Gastroesophageal sphincter (tissue), 4 donors: ENCODE results near the gene TP53INP2. TPM values are rescaled to one million over a fixed set of nuclear protein-coding genes. Genes with fewer than 3 reads are reported as not detected.
A peak's percentile ranks its signal among the peaks of the same experiment; 100 is the strongest.

ENCODE experiments used
- ATAC-seq: fragments of 150-250 bp; one replicate; pipeline ENCODE4 v1.9.1; 2016; ENCODE audit warnings: mild to moderate bottlenecking, moderate library complexity
- H3K27ac ChIP-seq, 4 donors: fragments of 200-600 bp; sonication (generic) in 3 of 4; 1 replicate in 3 of 4; 2 replicates in 1 of 4; pipeline ENCODE4 v1.5.1; 2016 to 2019
- H3K27me3 ChIP-seq: fragments of 200-600 bp; sonication (generic); one replicate; pipeline ENCODE4 v1.5.1; 2019
- H3K36me3 ChIP-seq, 2 donors: fragments of 200-600 bp; sonication (generic); one replicate each; pipeline ENCODE4 v1.5.1; 2019; ENCODE audit warnings: control low read depth in 1 of 2
- H3K4me1 ChIP-seq, 3 donors: fragments of 200-600 bp; sonication (generic); 1 replicate in 2 of 3; 2 replicates in 1 of 3; pipeline ENCODE4 v1.5.1; 2016 to 2019; ENCODE audit warnings: control low read depth in 2 of 3
- H3K4me3 ChIP-seq, 2 donors: fragments of 200-600 bp; sonication (generic); one replicate each; pipeline ENCODE4 v1.5.1; 2019; ENCODE audit warnings: mild to moderate bottlenecking in 1 of 2, moderate library complexity in 1 of 2
- H3K9me3 ChIP-seq, 3 donors: fragments of 200-600 bp; sonication (generic); one replicate each; pipeline ENCODE4 v1.5.1; 2017 to 2019; ENCODE audit warnings: control low read depth in 2 of 3
- CTCF ChIP-seq, 4 experiments: fragments of 200-600 bp in 2 of 4; fragments of 450-650 bp in 2 of 4; sonication (generic) in 1 of 4; IDR thresholded peaks; one replicate each; pipeline ENCODE4 v1.5.1; 2017 to 2019; ENCODE audit warnings: antibody characterized with exemption in 4 of 4, mild to moderate bottlenecking in 2 of 4, moderate library complexity in 2 of 4
- EP300 ChIP-seq: sonication (generic); formaldehyde crosslinking; IDR thresholded peaks from one replicate; pipeline ENCODE4 v1.6.1; 2017; ENCODE audit warnings: antibody characterized with exemption, mild to moderate bottlenecking
- POLR2A ChIP-seq, 2 donors: fragments of 450-650 bp; IDR thresholded peaks; one replicate each; pipeline ENCODE4 v1.6.1; 2017; ENCODE audit warnings: antibody characterized with exemption in 2 of 2, mild to moderate bottlenecking in 2 of 2, moderate library complexity in 1 of 2
- POLR2AphosphoS5 ChIP-seq: sonication (generic); formaldehyde crosslinking; IDR thresholded peaks from one replicate; pipeline ENCODE4 v1.6.1; 2017; ENCODE audit warnings: antibody characterized with exemption
- WGBS, 2 donors: methylation state at CpG; one replicate each; pipeline ENCODE4 v1.1.5; 2018; ENCODE audit warnings: low coverage in 1 of 2; 5-methylcytosine and 5-hydroxymethylcytosine counted together
- total RNA-seq, 4 donors: library from RNA; depleted of rRNA; stranded (reverse); fragments of >200 nt; gene quantifications; one replicate each; pipeline ENCODE4 v1.1.0, GENCODE V29; 2016

Gene TP53INP2
- total RNA-seq, 4 donors from 2014 or later, result 22.8 to 67.8 (median 53.0) TPM

- Histone ChIP-seq H3K9me3 (no peaks in the 10 kb centered on the region), H3K27ac (no peak overlapping the region)
These were observed 40.2 kb downstream of the TP53INP2 start for GRCh38 chr20:34744340-34744739.

GRCh38 chr20:34744847-34745246, 40.7 kb downstream of the TP53INP2 start:
- ATAC-seq, result no peak
- Histone ChIP-seq H3K9me3 (no peaks in the 10 kb centered on the region), H3K27ac (no peak overlapping the region), H3K4me3 (no peak overlapping the region), H3K27me3 (no peaks in the 10 kb centered on the region), H3K4me1 (peaks cover 0 to 10% (median 0%) of the 10 kb centered on the region in 3 donors), H3K36me3 (peaks cover 0 to 88% of the 10 kb centered on the region in 2 donors)
- no peak for TF ChIP-seq POLR2A (IDR thresholded peaks at IDR 0.05)
- TF ChIP-seq CTCF (IDR thresholded peaks at IDR 0.05), result no peak
- TF ChIP-seq POLR2AphosphoS5, result no peak
- no peak for TF ChIP-seq EP300
- 22 to 25% methylated on average over 1 of the region's 1 CpG for WGBS, 2 donors

More at GRCh38 chr20:34744340-34744739, 40.2 kb downstream of the TP53INP2 start:
- Histone ChIP-seq H3K4me3 (no peak overlapping the region), H3K27me3 (no peaks in the 10 kb centered on the region), H3K4me1 (peaks cover 0 to 10% (median 0%) of the 10 kb centered on the region in 3 donors), H3K36me3 (peaks cover 0 to 88% of the 10 kb centered on the region in 2 donors)
- 88 to 96% methylated on average over 3 of the region's 3 CpGs for WGBS, 2 donors
- ATAC-seq, result no peak
- TF ChIP-seq POLR2A (IDR thresholded peaks at IDR 0.05), result no peak
- TF ChIP-seq POLR2AphosphoS5, result no peak
- TF ChIP-seq EP300, result no peak
- no peak for TF ChIP-seq CTCF (IDR thresholded peaks at IDR 0.05)

DNA sequence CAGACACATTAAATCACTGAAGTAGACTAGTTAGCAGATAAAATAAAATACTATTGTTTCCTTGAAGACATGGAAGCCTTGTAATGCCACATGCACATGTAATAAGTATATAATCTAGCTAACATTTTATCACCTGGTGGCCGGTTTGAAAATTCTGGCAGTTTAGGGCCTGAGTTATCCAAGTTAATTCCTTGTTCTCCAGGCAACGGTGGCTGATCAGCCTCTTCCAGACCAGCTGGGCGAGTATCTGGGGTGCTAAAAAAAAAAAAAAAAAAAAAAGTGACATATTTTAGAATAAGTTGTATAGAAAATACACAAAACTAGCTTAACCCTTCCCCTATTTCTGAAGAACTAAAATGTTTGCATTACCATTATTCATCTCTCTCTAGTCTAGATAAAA, 42.5 kb downstream of the TP53INP2 start:
- TF ChIP-seq POLR2AphosphoS5 (no peak), EP300 (no peak), CTCF (IDR thresholded peaks at IDR 0.05) (no peak), POLR2A (IDR thresholded peaks at IDR 0.05) (no peak)
- Histone ChIP-seq H3K27ac (peak overlapping the region in 1 of 4 donors; percentile 29), H3K27me3 (no peaks in the 10 kb centered on the region), H3K36me3 (peaks cover 0 to 86% of the 10 kb centered on the region in 2 donors), H3K4me1 (peaks cover 0 to 10% (median 0%) of the 10 kb centered on the region in 3 donors), H3K9me3 (no peaks in the 10 kb centered on the region), H3K4me3 (no peak overlapping the region)
- WGBS, 2 donors, result 49 to 88% methylated on average over 2 to 3 of the region's 3 CpGs
- no peak for ATAC-seq

DNA sequence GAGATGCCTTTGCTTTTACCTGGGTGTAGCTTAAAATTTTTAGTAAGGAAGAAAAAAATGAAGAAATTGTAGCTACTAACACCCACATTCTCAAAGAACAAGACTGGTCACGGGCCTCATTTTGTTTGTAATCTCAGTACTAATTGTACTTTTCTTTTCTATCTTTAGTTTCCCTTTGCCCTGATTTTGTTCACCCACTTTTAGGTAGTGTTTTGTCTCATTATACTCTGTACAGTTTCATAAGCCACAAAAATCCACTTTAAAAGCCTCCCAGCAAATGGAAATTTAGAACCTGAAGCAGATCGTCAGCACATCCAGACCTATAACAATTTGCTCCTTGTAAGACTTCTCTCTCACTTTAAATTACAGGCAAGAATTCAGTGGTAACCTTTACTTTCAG, 43.3 kb downstream of the TP53INP2 start:
- no peak for ATAC-seq
- no peak for TF ChIP-seq POLR2AphosphoS5
- TF ChIP-seq EP300, result no peak
- TF ChIP-seq CTCF (IDR thresholded peaks at IDR 0.05), result no peak
- TF ChIP-seq POLR2A (IDR thresholded peaks at IDR 0.05), result no peak
- H3K27me3 ChIP-seq, result no peaks in the 10 kb centered on the region
- 51 to 76% methylated on average over 2 of the region's 2 CpGs for WGBS, 2 donors
- peaks cover 0 to 10% (median 0%) of the 10 kb centered on the region in 3 donors for H3K4me1 ChIP-seq
- peaks cover 0 to 86% of the 10 kb centered on the region in 2 donors for H3K36me3 ChIP-seq
- peak overlapping the region in 1 of 4 donors; percentile 29 for H3K27ac ChIP-seq
- no peak overlapping the region for H3K4me3 ChIP-seq
- H3K9me3 ChIP-seq, result no peaks in the 10 kb centered on the region

GRCh38 chr20:34748709-34749108, 44.6 kb downstream of the TP53INP2 start:
- Histone ChIP-seq H3K4me3 (no peak overlapping the region), H3K27ac (no peak overlapping the region), H3K4me1 (peaks cover 0 to 10% (median 0%) of the 10 kb centered on the region in 3 donors), H3K27me3 (no peaks in the 10 kb centered on the region), H3K36me3 (peaks cover 0 to 86% of the 10 kb centered on the region in 2 donors), H3K9me3 (no peaks in the 10 kb centered on the region)
- 93 to 100% methylated on average over 2 of the region's 2 CpGs for WGBS, 2 donors
- no peak for ATAC-seq
- TF ChIP-seq CTCF (IDR thresholded peaks at IDR 0.05) (no peak), POLR2AphosphoS5 (no peak), POLR2A (IDR thresholded peaks at IDR 0.05) (no peak), EP300 (no peak)
